OCI-LY3 (cell line): Measurements from ENCODE around the gene TMEM132C.

Experiments
- H2AFZ ChIP-seq: fragments of 200-600, 300-600 bp; shearing (Covaris generic); 2 replicates; pipeline ENCODE4 v1.6.0; 2014; ENCODE audit warnings: antibody characterized with exemption, low read depth, low read length
- H3K27ac ChIP-seq: fragments of 200-600, 300-600 bp; sonication (generic); 2 replicates; pipeline ENCODE4 v1.5.1; 2014; ENCODE audit warnings: mild to moderate bottlenecking, low read length, moderate library complexity, mixed read lengths
- H3K27me3 ChIP-seq: fragments of 200-600, 300-600 bp; sonication (generic); 2 replicates; pipeline ENCODE4 v1.6.1; 2014; ENCODE audit warnings: low read depth, low read length, mixed read lengths
- H3K36me3 ChIP-seq: fragments of 200-600, 300-600 bp; sonication (generic); replicated peaks from 2 replicates; pipeline ENCODE3; 2014; ENCODE audit warnings: low read depth, low read length, mixed read lengths
- H3K4me1 ChIP-seq: fragments of 300-600, 200-600 bp; sonication (generic); 2 replicates; pipeline ENCODE4 v1.6.1; 2014; ENCODE audit warnings: low read length, mixed read lengths
- H3K4me2 ChIP-seq: fragments of 200-600, 300-600 bp; sonication (generic); 2 replicates; pipeline ENCODE4 v1.6.1; 2014; ENCODE audit warnings: low read length, mixed read lengths
- H3K4me3 ChIP-seq: fragments of 300-600, 200-600 bp; sonication (generic); 2 replicates; pipeline ENCODE4 v1.5.1; 2014; ENCODE audit warnings: antibody characterized with exemption, mild to moderate bottlenecking, low read length, moderate library complexity
- H3K79me2 ChIP-seq: fragments of 300-600, 200-600 bp; shearing (Covaris generic); 2 replicates; pipeline ENCODE4 v1.6.1; 2014; ENCODE audit warnings: mild to moderate bottlenecking, low read length, mixed read lengths
- H3K9ac ChIP-seq: fragments of 300-600, 200-600 bp; shearing (Covaris generic); 2 replicates; pipeline ENCODE4 v1.6.0; 2014; ENCODE audit warnings: mild to moderate bottlenecking, low read length, moderate library complexity
- H3K9me3 ChIP-seq: fragments of 200-600, 300-600 bp; shearing (Covaris generic); 2 replicates; pipeline ENCODE4 v1.6.1; 2014; ENCODE audit warnings: low read length, mixed read lengths; ENCODE audit not compliant: insufficient read depth
- H4K20me1 ChIP-seq: fragments of 200-600, 300-600 bp; sonication (generic); 2 replicates; pipeline ENCODE4 v1.6.1; 2016; ENCODE audit warnings: low read length, mixed read lengths; ENCODE audit not compliant: insufficient read depth
- EZH2phosphoT487 ChIP-seq: fragments of 200-600 bp; shearing (Covaris generic); IDR thresholded peaks from 2 replicates; pipeline ENCODE4 v1.6.1; 2018; ENCODE audit warnings: antibody characterized with exemption, mixed run types, low read depth
- TF ChIP-seq, protein P1 (sequence below): fragments of 200-600, 300-600 bp; sonication (generic); IDR thresholded peaks from 2 replicates; pipeline ENCODE4 v1.5.1; 2014; ENCODE audit warnings: antibody characterized with exemption, low read length, low read depth

Gene TMEM132C

DNA sequence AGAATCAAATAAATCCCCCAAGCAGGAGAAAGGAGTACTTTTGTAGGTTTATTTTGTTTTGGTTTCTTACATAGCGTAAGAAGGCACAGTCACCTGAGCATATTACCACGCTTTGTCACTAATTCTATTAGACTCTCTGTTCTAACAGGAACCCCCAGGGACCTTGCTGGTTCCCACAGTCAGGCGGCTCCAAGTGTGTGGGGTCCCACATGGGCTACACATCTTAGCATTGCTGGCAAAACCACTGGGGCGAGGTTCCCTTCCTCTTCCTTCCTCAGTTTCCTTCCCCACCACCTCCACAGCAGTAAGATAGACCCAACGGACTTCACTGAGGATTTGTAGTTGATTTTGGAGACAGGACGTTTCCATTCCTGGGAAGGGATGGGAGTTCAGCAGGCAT, 49.1 kb downstream of the TMEM132C start:
- no peak overlapping the region for H3K4me3 ChIP-seq
- no peaks in the 10 kb centered on the region for H3K4me1 ChIP-seq
- H3K79me2 ChIP-seq, result no peaks in the 10 kb centered on the region
- H4K20me1 ChIP-seq, result no peaks in the 10 kb centered on the region
- no peak overlapping the region for H3K4me2 ChIP-seq
- H3K9me3 ChIP-seq, result no peaks in the 10 kb centered on the region
- no peak overlapping the region for H3K27ac ChIP-seq
- H3K36me3 ChIP-seq, result no peaks in the 10 kb centered on the region
- no peak overlapping the region for H2AFZ ChIP-seq
- H3K9ac ChIP-seq, result no peak overlapping the region
- 0 out of 2 replicates have a peak, but pooled peaks cover 11% of the 10 kb centered on the region for H3K27me3 ChIP-seq
- no peak for TF ChIP-seq EZH2phosphoT487
- TF ChIP-seq, protein P1, sequence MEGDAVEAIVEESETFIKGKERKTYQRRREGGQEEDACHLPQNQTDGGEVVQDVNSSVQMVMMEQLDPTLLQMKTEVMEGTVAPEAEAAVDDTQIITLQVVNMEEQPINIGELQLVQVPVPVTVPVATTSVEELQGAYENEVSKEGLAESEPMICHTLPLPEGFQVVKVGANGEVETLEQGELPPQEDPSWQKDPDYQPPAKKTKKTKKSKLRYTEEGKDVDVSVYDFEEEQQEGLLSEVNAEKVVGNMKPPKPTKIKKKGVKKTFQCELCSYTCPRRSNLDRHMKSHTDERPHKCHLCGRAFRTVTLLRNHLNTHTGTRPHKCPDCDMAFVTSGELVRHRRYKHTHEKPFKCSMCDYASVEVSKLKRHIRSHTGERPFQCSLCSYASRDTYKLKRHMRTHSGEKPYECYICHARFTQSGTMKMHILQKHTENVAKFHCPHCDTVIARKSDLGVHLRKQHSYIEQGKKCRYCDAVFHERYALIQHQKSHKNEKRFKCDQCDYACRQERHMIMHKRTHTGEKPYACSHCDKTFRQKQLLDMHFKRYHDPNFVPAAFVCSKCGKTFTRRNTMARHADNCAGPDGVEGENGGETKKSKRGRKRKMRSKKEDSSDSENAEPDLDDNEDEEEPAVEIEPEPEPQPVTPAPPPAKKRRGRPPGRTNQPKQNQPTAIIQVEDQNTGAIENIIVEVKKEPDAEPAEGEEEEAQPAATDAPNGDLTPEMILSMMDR, result no peak

- H3K4me2 ChIP-seq, result no peak overlapping the region
- H3K36me3 ChIP-seq, result no peaks in the 10 kb centered on the region
- no peak overlapping the region for H3K27ac ChIP-seq
- TF ChIP-seq, protein P1, result no peak
- TF ChIP-seq EZH2phosphoT487, result no peak
- no peaks in the 10 kb centered on the region for H4K20me1 ChIP-seq
- 0 out of 2 replicates have a peak, but pooled peaks cover 11% of the 10 kb centered on the region for H3K27me3 ChIP-seq
- no peak overlapping the region for H3K9ac ChIP-seq
- no peak overlapping the region for H3K4me3 ChIP-seq
- no peaks in the 10 kb centered on the region for H3K4me1 ChIP-seq
- no peaks in the 10 kb centered on the region for H3K9me3 ChIP-seq
- H2AFZ ChIP-seq, result no peak overlapping the region
- H3K79me2 ChIP-seq, result no peaks in the 10 kb centered on the region
Measured at GRCh38 chr12:128316973-128317526, 50.1 kb downstream of the TMEM132C start.

DNA sequence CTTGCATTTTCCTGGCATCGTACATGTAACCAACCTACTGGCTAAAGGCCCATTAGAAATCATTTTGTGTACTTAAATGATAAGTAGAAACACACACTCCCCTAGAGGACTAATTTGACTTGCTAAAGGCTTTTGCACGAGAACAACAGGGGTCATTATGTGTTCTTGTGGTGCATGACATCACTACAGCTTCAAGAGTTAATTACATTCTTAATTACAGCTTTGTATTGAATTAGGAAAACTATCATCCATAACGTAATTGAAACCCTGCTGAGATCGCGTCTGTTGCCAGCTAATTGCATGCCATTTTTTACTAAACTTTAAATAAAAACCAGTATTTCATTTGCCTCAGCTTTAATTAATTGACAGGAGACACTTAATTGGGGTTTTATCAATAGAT, 51.4 kb downstream of the TMEM132C start:
- no peak overlapping the region for H3K9ac ChIP-seq
- H3K4me3 ChIP-seq, result no peak overlapping the region
- H3K27ac ChIP-seq, result no peak overlapping the region
- H3K27me3 ChIP-seq, result 0 out of 2 replicates have a peak, but pooled peaks cover 11% of the 10 kb centered on the region
- no peaks in the 10 kb centered on the region for H3K36me3 ChIP-seq
- no peaks in the 10 kb centered on the region for H3K4me1 ChIP-seq
- no peaks in the 10 kb centered on the region for H3K9me3 ChIP-seq
- H3K79me2 ChIP-seq, result no peaks in the 10 kb centered on the region
- TF ChIP-seq, protein P1, result no peak
- TF ChIP-seq EZH2phosphoT487, result no peak
- no peaks in the 10 kb centered on the region for H4K20me1 ChIP-seq
- no peak overlapping the region for H2AFZ ChIP-seq
- no peak overlapping the region for H3K4me2 ChIP-seq

GRCh38 chr12:128318946-128319345, 52.0 kb downstream of the TMEM132C start:
- Histone ChIP-seq H3K79me2 (no peaks in the 10 kb centered on the region), H2AFZ (no peak overlapping the region), H3K4me3 (no peak overlapping the region), H4K20me1 (no peaks in the 10 kb centered on the region), H3K36me3 (no peaks in the 10 kb centered on the region), H3K9ac (no peak overlapping the region), H3K4me1 (no peaks in the 10 kb centered on the region), H3K9me3 (no peaks in the 10 kb centered on the region), H3K27me3 (0 out of 2 replicates have a peak, but pooled peaks cover 11% of the 10 kb centered on the region), H3K4me2 (no peak overlapping the region), H3K27ac (no peak overlapping the region)
- TF ChIP-seq EZH2phosphoT487, result no peak
- TF ChIP-seq, protein P1, result no peak
